H1 (cell line): ENCODE data around the gene OR51B2. TPM values are rescaled to one million over a fixed set of nuclear protein-coding genes. Genes with fewer than 3 reads are reported as not detected.

Experiments
- ATF3 ChIP-seq: IDR thresholded peaks from 2 replicates; pipeline ENCODE4 v1.6.1; 2011; ENCODE audit warnings: low read depth, mild to moderate bottlenecking, low read length; ENCODE audit not compliant: insufficient read depth
- BRCA1 ChIP-seq: IDR thresholded peaks from 2 replicates; pipeline ENCODE4 v1.6.1; 2012; ENCODE audit warnings: low read depth, low read length, improper control_type of control experiment
- CHD1 ChIP-seq: IDR thresholded peaks from 2 replicates; pipeline ENCODE4 v1.6.1; 2012; ENCODE audit warnings: low read depth, low read length, improper control_type of control experiment
- CHD7 ChIP-seq: fragments of 300-600 bp; sonication (generic); IDR thresholded peaks from 2 replicates; pipeline ENCODE4 v1.7.1; 2012; ENCODE audit warnings: low read length, moderate library complexity, mild to moderate bottlenecking, inconsistent platforms; ENCODE audit not compliant: insufficient replicate concordance
- KDM1A ChIP-seq: fragments of 200-600, 300-600 bp; sonication (generic); IDR thresholded peaks from 2 replicates; pipeline ENCODE4 v1.7.1; 2016; ENCODE audit warnings: mild to moderate bottlenecking, low read length, borderline replicate concordance
- MAX ChIP-seq: IDR thresholded peaks from 2 replicates; pipeline ENCODE4 v1.6.1; 2012; ENCODE audit warnings: inconsistent platforms
- NANOG ChIP-seq: IDR thresholded peaks from 2 replicates; pipeline ENCODE4 v1.6.1; 2011; ENCODE audit warnings: low read length, low read depth, mild to moderate bottlenecking, inconsistent platforms; ENCODE audit not compliant: insufficient read depth, poor library complexity, severe bottlenecking
- PHF8 ChIP-seq: fragments of 200-600 bp; sonication (generic); conservative IDR thresholded peaks from 2 replicates; pipeline ENCODE4 v1.7.1; 2012; ENCODE audit warnings: low read depth, mild to moderate bottlenecking, inconsistent platforms, low read length, moderate library complexity
- RXRA ChIP-seq: IDR thresholded peaks from 2 replicates; pipeline ENCODE4 v1.6.1; 2011; ENCODE audit warnings: low read depth, mild to moderate bottlenecking, low read length, moderate library complexity; ENCODE audit not compliant: insufficient read depth
- SIRT6 ChIP-seq: IDR thresholded peaks from one replicate; pipeline ENCODE4 v1.7.1; 2012; ENCODE audit warnings: low read length, inconsistent platforms
- TBP ChIP-seq: IDR thresholded peaks from 2 replicates; pipeline ENCODE4 v1.6.1; 2011; ENCODE audit warnings: low read depth, low read length, improper control_type of control experiment
- TEAD4 ChIP-seq: IDR thresholded peaks from 2 replicates; pipeline ENCODE4 v1.6.1; 2012; ENCODE audit warnings: low read depth, low read length, inconsistent platforms, mixed read lengths
- polyA plus RNA-seq, 7 experiments: library from polyadenylated mRNA; depleted of rRNA in 3 of 7; stranded (reverse) in 5 of 7; unstranded in 2 of 7; fragments of >200 nt in 5 of 7; fragments of 200-250 nt in 2 of 7; gene quantifications; 1 replicate in 5 of 7; 2 replicates in 1 of 7; 4 replicates in 1 of 7; pipeline versions ENCODE4 v1.2.1 to v1.2.3, GENCODE V29; 2011 to 2013; ENCODE audit warnings: missing spikeins in 2 of 7, mixed read lengths in 2 of 7
- total RNA-seq: library from RNA; stranded (reverse); fragmentation: NEBNext Ultra II Directional; extraction: Animal tissue kit (Norgen Biotek cat#: 25700); gene quantifications from 2 replicates; pipeline ENCODE4 v1.2.1, GENCODE V29; 2021

The OR51B2 gene
- total and polyA plus RNA-seq, 2 of the 8 experiments (the other 6 are each of a cell fraction or from before 2014, with no cell fraction given) = not detected

- TF ChIP-seq CHD7 (no peak), TBP (no peak), SIRT6 (no peak), NANOG (no peak), CHD1 (no peak), PHF8 (no peak), KDM1A (no peak), RXRA (no peak), MAX (no peak), ATF3 (no peak), BRCA1 (no peak), TEAD4 (no peak)
Observed at GRCh38 chr11:5317292-5317691, 6.8 kb downstream of the OR51B2 start (continued).
